Karpas-422 (cell line): ENCODE measurements around the gene COL13A1. TPM values are rescaled to one million over a fixed set of nuclear protein-coding genes. Genes with fewer than 3 reads are reported as not detected.

Source experiments
- DNase-seq: peaks from one replicate; pipeline ENCODE4 v3.0.0-alpha.2; 2015
- H2AFZ ChIP-seq: fragments of 200-600 bp; sonication (generic); 2 replicates; pipeline ENCODE4 v1.6.1; 2014; ENCODE audit warnings: antibody characterized with exemption, low read length, mixed read lengths
- H3K27ac ChIP-seq: fragments of 200-600 bp; sonication (generic); 2 replicates; pipeline ENCODE4 v1.5.1; 2014; ENCODE audit warnings: mild to moderate bottlenecking, low read length, moderate library complexity
- H3K27me3 ChIP-seq: fragments of 200-600 bp; sonication (generic); 2 replicates; pipeline ENCODE4 v1.6.1; 2014; ENCODE audit warnings: low read length, mixed read lengths
- H3K36me3 ChIP-seq: fragments of 200-600 bp; sonication (generic); 2 replicates; pipeline ENCODE4 v1.6.1; 2014; ENCODE audit warnings: low read length, mixed read lengths; ENCODE audit not compliant: insufficient read depth
- H3K4me1 ChIP-seq: fragments of 200-600 bp; sonication (generic); 2 replicates; pipeline ENCODE4 v1.6.1; 2014; ENCODE audit warnings: mild to moderate bottlenecking, low read length, mixed read lengths
- H3K4me2 ChIP-seq: fragments of 200-600 bp; sonication (generic); 2 replicates; pipeline ENCODE4 v1.6.1; 2014; ENCODE audit warnings: low read length, low read depth, mild to moderate bottlenecking; ENCODE audit not compliant: poor library complexity, severe bottlenecking
- H3K4me3 ChIP-seq: fragments of 200-600 bp; sonication (generic); 2 replicates; pipeline ENCODE4 v1.5.1; 2014; ENCODE audit warnings: mild to moderate bottlenecking, antibody characterized with exemption, low read length, mixed read lengths
- H3K79me2 ChIP-seq: fragments of 200-600 bp; sonication (generic); 2 replicates; pipeline ENCODE4 v1.6.1; 2014; ENCODE audit warnings: mild to moderate bottlenecking, low read length, mixed read lengths
- H3K9ac ChIP-seq: fragments of 200-600 bp; sonication (generic); 2 replicates; pipeline ENCODE4 v1.6.0; 2014; ENCODE audit warnings: low read length
- H3K9me2 ChIP-seq: fragments of 200-600 bp; sonication (generic), shearing (Covaris generic); replicated peaks from 2 replicates; pipeline ENCODE4 v1.6.0; 2014; ENCODE audit warnings: mild to moderate bottlenecking, low read length, moderate library complexity; ENCODE audit not compliant: insufficient read depth
- H3K9me3 ChIP-seq: fragments of 300-700, 200-600 bp; sonication (generic); 2 replicates; pipeline ENCODE4 v1.6.1; 2014; ENCODE audit warnings: low read length, mixed read lengths
- H4K20me1 ChIP-seq: fragments of 200-600 bp; sonication (generic); 2 replicates; pipeline ENCODE4 v1.6.1; 2014; ENCODE audit warnings: mild to moderate bottlenecking, antibody characterized with exemption, low read length, low read depth; ENCODE audit not compliant: insufficient read depth
- total RNA-seq: library from RNA; depleted of rRNA; stranded (reverse); fragments of >200 nt; shearing (Covaris generic); gene quantifications from 2 replicates; pipeline ENCODE4 v1.2.3, GENCODE V29; 2014; ENCODE audit warnings: low replicate concordance

Gene COL13A1
- total RNA-seq, 1 experiment from 2014 or later, result not detected

DNA sequence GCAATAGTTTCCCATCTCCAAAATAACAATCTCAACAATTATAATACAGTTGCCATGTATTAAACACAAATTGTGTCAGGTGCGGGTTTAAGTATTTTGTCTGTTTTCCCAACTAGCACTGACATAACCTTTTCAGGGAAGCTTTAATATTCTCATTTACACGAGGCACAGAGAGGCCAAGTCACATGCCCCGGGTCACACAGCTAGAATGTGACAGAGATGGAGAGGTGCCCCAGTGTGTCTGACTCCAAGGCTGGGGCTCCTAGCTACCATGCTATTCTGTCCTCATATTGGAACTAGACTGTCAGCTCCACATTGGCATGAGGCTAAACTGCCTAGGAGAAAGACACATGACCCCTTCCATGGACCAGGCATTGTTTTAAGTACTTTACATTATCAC, 77.2 kb downstream of the COL13A1 start:
- Histone ChIP-seq H3K27ac (no peak overlapping the region), H3K9ac (no peak overlapping the region), H3K27me3 (no peaks in the 10 kb centered on the region), H4K20me1 (no peaks in the 10 kb centered on the region), H2AFZ (no peak overlapping the region), H3K4me2 (no peak overlapping the region), H3K9me3 (no peaks in the 10 kb centered on the region), H3K79me2 (no peaks in the 10 kb centered on the region), H3K4me1 (no peaks in the 10 kb centered on the region), H3K4me3 (no peak overlapping the region), H3K9me2 (no peaks in the 10 kb centered on the region), H3K36me3 (no peaks in the 10 kb centered on the region)
- no peak for DNase-seq

DNA sequence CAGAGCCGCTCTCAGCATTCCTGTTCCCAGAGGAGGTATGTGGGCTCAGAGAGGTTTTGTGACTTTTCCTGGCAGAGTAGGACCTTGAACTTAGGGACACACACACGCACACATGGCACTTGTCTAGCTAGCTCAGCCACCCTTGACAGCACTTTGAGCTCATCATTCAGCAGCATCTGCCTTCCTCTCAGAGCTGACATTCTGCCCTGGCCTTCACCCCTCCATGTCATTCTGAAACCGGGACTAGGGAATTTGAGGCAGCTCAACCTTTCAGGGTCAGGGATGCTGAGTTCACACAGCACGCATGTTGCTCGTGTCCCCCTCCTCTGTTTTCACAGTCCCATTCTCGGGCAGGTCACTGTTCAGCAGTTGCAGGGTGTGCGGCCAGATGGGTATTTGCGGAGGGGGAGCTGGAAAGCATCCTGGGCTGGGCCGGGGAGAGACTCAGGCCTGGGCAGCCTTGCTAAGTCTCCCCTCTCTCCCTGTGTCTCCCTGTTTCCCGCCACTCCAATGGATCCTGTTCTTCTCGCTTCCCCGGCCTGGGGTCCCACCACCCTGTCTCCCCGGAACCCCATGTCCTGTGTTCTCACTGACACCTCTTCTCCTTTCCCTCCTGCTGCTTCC, 78.0 kb downstream of the COL13A1 start:
- Histone ChIP-seq H3K4me1 (no peaks in the 10 kb centered on the region), H3K4me3 (no peak overlapping the region), H3K9me2 (no peaks in the 10 kb centered on the region), H3K27ac (no peak overlapping the region), H3K9ac (no peak overlapping the region), H3K27me3 (no peaks in the 10 kb centered on the region), H4K20me1 (no peaks in the 10 kb centered on the region), H3K4me2 (no peak overlapping the region), H2AFZ (no peak overlapping the region), H3K36me3 (no peaks in the 10 kb centered on the region), H3K79me2 (no peaks in the 10 kb centered on the region), H3K9me3 (no peaks in the 10 kb centered on the region)
- no peak for DNase-seq

DNA sequence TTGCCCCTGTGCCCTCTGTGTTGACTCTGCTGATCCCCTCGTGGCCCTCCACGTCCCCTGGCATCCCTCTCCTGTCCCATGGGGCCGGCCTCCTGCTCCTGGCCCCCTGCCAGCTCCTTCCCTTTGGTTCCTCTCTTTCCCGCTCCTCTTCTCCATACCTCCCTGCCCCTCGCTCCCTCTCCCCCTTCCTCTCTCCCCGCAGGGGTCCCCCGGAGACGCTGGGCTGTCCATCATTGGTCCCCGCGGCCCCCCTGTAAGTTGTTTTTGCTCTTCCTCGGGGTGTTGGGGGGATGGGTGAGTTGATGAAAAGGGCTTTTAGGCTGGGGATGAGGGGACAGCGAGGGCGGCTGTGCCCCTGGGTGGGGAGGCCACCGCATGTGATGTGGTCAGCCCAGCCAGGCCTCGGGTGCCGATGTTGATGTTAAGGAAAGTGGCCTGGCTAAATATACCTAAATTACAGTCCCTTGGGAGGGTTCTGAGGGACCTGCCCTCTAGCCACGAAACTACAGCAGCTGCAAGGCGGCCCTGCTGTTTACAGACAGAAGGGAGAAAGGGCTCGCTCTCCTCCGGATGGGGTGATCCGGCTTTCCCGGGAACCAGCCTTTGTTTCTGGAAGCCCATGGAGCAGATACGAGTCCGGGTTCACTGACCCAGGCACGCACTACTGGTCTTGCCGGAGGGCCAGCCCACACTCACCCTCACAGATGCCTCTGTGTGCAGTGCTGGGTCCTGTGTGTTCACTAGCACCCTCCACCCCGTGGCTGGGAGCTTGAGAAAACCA, 78.8 kb downstream of the COL13A1 start:
- Histone ChIP-seq H3K9ac (no peak overlapping the region), H4K20me1 (no peaks in the 10 kb centered on the region)

DNA sequence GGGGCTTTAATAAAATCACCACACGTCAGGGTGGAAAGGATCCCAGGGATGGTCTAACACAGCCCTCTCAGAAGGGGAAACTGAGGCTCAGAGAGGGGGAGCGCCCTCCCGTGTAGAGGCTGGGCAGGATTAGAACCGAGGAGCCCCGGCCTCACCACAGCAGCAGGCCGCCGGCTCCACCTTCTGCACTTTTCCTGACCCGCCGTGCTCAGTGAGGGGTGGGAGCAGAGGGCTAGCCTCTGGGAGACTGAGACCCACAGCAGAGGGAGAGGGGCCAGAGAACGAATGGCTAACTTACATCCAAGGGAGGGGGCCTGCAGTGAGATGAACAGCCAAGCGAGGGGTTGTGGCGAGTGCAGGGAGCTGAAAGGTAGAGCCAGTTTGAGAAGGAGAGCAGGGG, 79.5 kb downstream of the COL13A1 start:
- Histone ChIP-seq H3K9ac (no peak overlapping the region), H3K79me2 (no peaks in the 10 kb centered on the region)

More for the DNA sequence above, 78.8 kb downstream of the COL13A1 start:
- no peak overlapping the region for H3K4me3 ChIP-seq
- H2AFZ ChIP-seq, result no peak overlapping the region
- H3K9me3 ChIP-seq, result no peaks in the 10 kb centered on the region
- H3K9me2 ChIP-seq, result no peaks in the 10 kb centered on the region
- no peak for DNase-seq
- H3K79me2 ChIP-seq, result no peaks in the 10 kb centered on the region
- H3K4me2 ChIP-seq, result no peak overlapping the region
- no peak overlapping the region for H3K27ac ChIP-seq
- no peaks in the 10 kb centered on the region for H3K4me1 ChIP-seq
- no peaks in the 10 kb centered on the region for H3K27me3 ChIP-seq
- no peaks in the 10 kb centered on the region for H3K36me3 ChIP-seq

DNA sequence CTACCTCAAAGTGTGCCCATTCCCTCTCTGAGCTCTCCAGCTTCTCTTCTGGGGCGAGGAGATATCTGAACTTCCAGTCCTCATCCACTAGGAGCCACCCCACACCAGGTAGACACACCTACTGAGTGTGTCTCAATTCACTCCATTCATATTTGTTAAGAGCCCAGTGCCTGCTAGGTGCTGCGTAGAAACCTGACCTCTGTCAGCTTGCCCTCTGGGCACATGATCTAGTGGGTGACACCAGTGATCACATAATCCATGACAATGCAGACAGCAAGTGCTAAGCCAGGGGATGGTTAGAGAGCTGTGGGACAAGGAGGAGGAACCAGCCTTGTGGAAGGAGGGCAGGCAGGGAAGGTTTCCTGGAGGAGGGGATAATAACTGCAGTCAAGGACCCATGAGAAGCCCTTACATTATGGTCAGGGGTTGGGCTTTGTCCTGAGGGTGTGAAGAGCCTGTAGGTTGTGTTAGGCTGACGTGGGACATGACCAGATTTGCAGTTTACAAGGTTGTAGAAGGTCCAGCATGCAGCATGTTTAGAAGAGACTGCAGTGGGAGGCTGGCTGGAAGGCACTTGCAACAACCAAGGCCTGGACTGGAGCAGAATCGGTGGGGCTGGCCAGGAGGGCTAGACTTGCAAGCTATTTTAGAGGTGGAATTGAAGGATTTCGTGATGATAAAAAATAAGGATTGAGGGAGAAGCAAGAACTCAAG, 81.8 kb downstream of the COL13A1 start:
- no peak overlapping the region for H3K9ac ChIP-seq
- H3K36me3 ChIP-seq, result no peaks in the 10 kb centered on the region
- no peak overlapping the region for H2AFZ ChIP-seq
- no peak overlapping the region for H3K27ac ChIP-seq
- no peaks in the 10 kb centered on the region for H3K9me3 ChIP-seq
- H3K4me1 ChIP-seq, result no peaks in the 10 kb centered on the region
- peak; percentile 49 for DNase-seq
- no peak overlapping the region for H3K4me2 ChIP-seq
- no peak overlapping the region for H3K4me3 ChIP-seq
- H3K79me2 ChIP-seq, result no peaks in the 10 kb centered on the region
- H3K9me2 ChIP-seq, result no peaks in the 10 kb centered on the region
- H4K20me1 ChIP-seq, result no peaks in the 10 kb centered on the region
- no peaks in the 10 kb centered on the region for H3K27me3 ChIP-seq

More for the DNA sequence above, 79.5 kb downstream of the COL13A1 start:
- Histone ChIP-seq H3K9me2 (no peaks in the 10 kb centered on the region), H3K4me2 (no peak overlapping the region), H3K27ac (no peak overlapping the region), H3K36me3 (no peaks in the 10 kb centered on the region), H2AFZ (no peak overlapping the region), H4K20me1 (no peaks in the 10 kb centered on the region), H3K27me3 (no peaks in the 10 kb centered on the region), H3K9me3 (no peaks in the 10 kb centered on the region), H3K4me3 (no peak overlapping the region), H3K4me1 (no peaks in the 10 kb centered on the region)
- DNase-seq, result no peak

DNA sequence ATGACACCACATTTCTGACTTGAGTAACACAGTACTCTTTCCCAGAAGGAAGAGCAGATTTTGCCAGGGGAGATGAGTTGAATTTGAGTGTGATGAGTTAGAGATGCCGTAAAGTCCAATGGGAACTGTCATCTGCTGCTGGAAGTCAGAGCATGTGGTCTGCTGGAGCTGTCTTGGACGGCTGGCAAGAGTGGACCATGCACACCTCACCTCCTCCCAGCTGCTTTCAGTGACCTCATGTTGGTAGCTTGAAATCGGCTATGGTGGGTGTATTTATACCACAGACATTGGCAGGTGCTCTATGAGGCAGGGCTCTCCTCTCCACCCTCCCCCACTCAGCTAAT, 82.3 kb downstream of the COL13A1 start:
- H3K4me2 ChIP-seq, result no peak overlapping the region
- H4K20me1 ChIP-seq, result no peaks in the 10 kb centered on the region
- no peaks in the 10 kb centered on the region for H3K9me3 ChIP-seq
- DNase-seq, result no peak
- no peaks in the 10 kb centered on the region for H3K4me1 ChIP-seq
- no peak overlapping the region for H3K4me3 ChIP-seq
- no peaks in the 10 kb centered on the region for H3K27me3 ChIP-seq
- no peak overlapping the region for H2AFZ ChIP-seq
- H3K27ac ChIP-seq, result no peak overlapping the region
- H3K36me3 ChIP-seq, result no peaks in the 10 kb centered on the region
- no peak overlapping the region for H3K9ac ChIP-seq
- H3K79me2 ChIP-seq, result no peaks in the 10 kb centered on the region
- H3K9me2 ChIP-seq, result no peaks in the 10 kb centered on the region

DNA sequence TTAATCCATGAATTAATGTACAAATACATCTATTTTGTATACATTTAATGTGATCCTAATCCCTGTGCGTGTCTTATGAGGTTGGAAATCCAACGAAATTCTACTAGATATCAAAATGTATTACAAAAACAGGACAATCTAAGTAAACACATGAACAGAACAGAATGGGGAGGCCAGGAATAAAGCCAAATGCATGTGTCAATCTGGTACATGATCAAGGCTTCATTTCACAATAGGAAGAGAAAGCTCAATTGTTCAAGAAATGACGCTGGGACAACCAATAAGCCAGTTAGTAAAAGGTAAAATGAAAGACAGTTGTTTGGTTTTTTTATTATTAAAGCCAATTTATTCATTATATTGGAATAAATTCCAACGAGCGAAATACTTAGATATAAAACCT, 83.0 kb downstream of the COL13A1 start:
- Histone ChIP-seq H3K9me2 (no peaks in the 10 kb centered on the region), H3K79me2 (no peaks in the 10 kb centered on the region), H3K4me1 (no peaks in the 10 kb centered on the region), H3K9ac (no peak overlapping the region), H3K36me3 (no peaks in the 10 kb centered on the region), H3K27me3 (no peaks in the 10 kb centered on the region), H2AFZ (no peak overlapping the region), H4K20me1 (no peaks in the 10 kb centered on the region), H3K27ac (no peak overlapping the region), H3K4me3 (no peak overlapping the region), H3K9me3 (no peaks in the 10 kb centered on the region), H3K4me2 (no peak overlapping the region)
- DNase-seq, result no peak

DNA sequence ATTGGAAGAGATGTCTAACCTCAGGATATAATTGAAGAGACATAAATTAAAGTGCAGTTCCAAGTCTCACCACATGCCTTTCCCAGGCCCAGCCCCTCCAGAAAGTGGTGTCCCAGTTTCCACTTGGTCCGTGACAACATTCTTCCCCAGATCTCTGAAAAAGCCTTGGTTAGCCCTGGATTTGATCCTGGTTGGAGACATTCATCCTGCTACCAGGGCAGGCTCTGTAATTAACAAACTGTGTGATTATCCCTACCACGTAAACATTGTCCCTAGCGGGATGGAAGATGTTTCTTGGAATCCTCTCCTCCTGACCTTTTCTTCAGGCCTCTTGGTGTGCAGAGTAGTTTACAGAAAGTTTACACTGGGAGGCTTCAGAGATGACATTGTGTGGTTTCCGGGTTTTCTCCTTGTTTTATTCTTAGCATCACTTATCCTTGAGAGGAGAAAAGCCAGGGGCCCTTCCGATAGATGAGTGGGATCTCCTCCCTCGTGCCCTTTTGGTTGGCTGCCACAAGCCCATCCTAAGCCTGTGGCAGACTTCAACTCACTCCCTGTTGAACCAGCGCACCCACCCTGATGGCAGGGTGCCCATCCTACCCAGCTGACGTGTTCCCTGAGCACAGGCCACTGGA, 83.8 kb downstream of the COL13A1 start:
- no peaks in the 10 kb centered on the region for H3K36me3 ChIP-seq
- no peaks in the 10 kb centered on the region for H3K27me3 ChIP-seq
- H3K4me2 ChIP-seq, result no peak overlapping the region
- H4K20me1 ChIP-seq, result no peaks in the 10 kb centered on the region
- no peak for DNase-seq
- no peak overlapping the region for H3K27ac ChIP-seq
- no peaks in the 10 kb centered on the region for H3K9me2 ChIP-seq
- no peaks in the 10 kb centered on the region for H3K9me3 ChIP-seq
- H3K4me1 ChIP-seq, result no peaks in the 10 kb centered on the region
- H2AFZ ChIP-seq, result no peak overlapping the region
- no peak overlapping the region for H3K4me3 ChIP-seq
- no peaks in the 10 kb centered on the region for H3K79me2 ChIP-seq
- no peak overlapping the region for H3K9ac ChIP-seq
